GM18909 (cell line): ENCODE data around the gene KCNQ5.
A peak's percentile ranks its signal among the peaks of the same experiment; 100 is the strongest.

Experiments
- ATAC-seq: cut with Tn5 transposase; IDR thresholded peaks from one replicate; pipeline ENCODE4 v1.9.1; 2021; ENCODE audit warnings: mild to moderate bottlenecking; ENCODE audit not compliant: unreplicated experiment, poor library complexity

Gene KCNQ5

DNA sequence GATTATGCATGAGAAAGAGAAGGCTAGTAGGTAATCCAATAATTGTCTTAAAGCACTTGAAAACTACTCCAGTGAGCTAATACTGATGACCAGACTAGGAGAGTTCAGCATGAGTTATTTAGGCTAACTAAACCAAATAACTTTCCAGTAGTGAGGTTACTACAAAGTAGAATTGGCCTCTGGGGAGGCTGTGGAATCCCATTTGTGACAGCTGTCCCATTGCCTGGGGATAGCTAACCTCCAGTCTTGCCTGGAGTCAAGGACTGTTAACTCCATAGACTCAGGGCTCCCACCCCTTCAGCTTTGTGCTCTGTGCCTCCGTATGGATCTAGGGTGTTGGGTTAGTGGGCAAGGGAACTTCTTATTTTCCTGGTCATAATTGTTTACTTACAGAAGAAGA is 51.0 kb downstream of the KCNQ5 start:
- no peak for ATAC-seq

DNA sequence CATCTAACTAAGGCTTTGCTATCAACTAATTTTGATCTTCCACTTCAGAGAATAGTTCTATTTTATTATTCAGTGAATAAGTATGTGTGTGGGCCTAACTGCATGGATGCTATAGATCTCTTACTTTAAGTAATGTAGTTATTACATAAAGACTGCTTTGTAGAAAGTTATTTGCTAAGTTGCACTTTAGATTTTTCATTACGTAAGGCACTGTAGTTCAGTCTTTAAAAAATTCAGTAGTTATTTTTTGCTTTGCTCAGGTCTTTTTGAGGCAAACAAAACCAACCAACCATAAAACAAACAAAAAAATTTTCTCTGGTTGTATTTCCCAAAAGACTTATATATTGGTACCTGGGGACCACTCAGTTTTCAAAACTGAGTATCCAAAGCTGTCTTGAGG is 53.0 kb downstream of the KCNQ5 start:
- no peak for ATAC-seq

DNA sequence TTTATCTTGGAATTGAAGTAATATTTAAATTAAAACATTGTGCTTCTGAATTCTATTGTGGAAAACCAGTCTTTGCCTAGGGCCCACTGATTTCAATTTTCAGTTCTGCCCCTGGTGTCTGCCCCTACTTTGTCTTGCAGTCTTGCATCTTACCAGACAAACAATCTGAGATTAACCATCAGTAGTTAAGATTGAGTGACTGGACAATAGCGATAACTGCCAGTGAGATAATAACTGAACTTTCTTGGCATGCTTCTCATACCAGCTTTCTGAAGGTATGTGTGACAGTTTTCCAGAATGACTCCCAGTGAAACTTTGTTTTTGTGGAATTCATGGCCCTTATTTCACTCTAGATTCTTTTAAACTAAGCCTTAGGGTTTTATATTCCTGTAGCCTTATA is 53.5 kb downstream of the KCNQ5 start:
- ATAC-seq, result no peak

DNA sequence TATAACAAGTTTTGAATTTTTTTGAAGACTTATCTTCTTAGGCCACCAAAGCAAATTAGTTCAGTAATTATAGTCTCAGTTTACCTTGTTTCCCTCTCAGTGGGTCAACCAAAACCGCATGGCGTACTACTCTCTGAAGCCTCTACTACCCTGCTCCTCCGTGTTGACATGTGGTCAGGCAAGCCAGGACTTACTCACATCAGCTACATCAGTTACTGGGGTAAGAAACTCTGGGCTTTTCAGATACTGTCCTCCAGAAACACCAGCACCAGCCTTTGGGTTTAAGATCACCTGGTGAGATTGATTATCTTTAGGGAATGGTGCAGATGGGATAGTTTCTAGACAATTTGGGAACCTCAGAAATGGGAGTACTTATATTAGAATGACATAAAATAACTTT is 55.1 kb downstream of the KCNQ5 start:
- no peak for ATAC-seq

DNA sequence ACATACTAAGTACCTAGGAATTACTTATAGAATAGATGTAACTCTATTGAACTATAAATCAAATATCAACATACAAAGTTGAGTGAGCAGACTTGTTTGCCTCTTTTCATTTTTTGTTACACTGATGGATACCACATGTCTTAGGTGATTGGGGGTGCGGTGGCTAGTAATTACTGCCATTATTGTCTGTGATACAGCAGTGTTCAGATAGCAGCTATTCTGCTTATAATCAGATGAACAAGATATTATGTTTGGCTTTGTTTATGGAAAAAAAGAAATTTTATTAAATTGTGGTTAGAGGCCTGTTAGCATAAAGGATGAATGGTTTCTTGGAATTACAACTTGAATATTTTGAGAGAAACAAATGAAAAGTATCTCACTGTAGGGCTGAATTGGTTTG is 55.9 kb downstream of the KCNQ5 start:
- no peak for ATAC-seq

DNA sequence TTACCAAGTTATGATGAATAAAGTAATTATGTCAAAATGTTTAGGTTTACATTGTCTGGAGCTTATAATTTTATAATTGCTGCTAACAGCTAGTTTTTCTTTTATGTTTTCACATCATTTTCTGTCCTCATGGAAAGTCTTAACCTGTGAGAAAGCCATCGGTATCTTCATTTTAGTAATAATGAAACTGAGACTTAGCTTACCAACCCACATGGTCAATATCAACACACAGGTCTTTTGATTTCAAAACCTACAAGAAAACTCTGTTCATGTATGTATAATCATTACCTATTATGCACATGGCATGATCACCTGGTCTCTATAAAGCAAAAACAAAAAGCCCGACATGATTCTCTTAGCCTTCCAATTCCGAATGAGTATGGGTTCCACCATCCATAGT is 61.9 kb downstream of the KCNQ5 start:
- ATAC-seq, result peak; percentile 91

DNA sequence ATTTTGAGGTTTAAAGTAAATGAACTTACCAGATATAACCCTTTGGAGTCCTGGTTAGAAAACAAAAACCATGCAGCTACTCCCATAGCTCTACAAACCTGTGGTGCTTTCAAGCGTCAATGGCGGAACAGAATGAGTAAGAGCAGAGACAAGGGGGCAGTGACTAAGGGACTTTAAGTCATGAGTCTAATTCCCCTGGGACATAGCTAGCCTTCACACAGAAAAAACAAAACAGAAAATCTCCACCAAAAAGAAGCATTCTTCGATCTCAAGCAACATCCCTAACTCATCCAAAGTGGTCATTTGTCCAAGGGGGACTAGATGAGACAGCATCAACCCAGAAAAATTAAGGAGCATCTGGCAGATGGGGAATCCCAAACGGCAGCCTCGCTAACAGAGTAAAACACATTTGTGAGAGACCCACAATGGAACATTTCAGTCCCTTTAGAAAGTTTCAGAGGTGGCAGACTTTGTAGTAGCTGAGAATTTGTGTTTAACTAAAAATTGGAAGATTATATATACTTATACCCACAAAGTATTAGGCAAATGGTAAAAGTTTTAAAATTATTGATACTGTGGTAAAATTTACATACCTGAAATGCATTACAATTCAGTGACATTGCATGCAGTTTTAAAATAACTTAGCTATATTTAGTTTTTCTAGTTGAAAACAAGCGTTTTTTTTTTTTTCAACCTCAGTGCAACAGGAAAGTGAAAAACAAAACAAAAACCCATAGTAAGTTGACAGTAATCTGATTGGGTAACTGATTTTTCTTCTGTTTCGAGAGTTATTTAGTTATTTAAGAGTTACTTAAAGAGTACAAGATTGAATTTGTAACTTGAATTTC is 67.5 kb downstream of the KCNQ5 start:
- peak; percentile 93 for ATAC-seq

DNA sequence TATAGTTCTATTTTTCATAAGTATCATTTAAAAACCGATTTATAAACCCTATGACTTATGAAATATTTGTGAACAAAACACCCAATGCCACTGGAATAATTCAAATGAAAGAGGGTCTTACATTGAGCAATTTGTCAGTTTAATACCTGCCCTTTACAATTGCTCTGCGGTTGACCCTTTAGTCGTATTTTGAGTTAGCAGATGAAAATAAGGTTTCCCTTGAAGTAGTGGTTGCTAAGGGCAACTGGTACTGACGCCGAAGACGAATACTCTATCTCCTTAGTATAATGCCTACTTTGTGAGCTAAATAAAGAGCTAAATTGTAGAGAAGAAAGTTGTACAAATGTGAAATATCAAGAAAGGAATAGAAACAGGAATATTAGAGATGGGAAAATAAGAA is 69.4 kb downstream of the KCNQ5 start:
- no peak for ATAC-seq

DNA sequence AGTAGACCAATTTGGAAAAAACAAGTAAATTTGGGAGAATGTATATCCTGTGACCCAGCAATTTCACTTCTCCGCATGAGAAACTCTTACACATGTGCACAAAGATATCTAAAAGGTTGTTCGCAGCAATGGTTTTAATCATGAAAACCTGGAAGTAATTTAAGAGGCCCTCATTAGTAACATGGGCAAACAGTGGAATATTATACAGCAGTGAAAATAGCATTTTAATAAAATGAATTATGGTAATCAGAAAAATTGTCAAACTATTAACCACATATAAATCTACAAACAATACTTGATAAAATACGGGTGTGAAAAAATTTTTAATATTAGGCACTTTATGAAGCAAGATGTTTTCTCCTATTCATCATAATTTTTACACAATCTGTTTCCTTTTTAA is 74.2 kb downstream of the KCNQ5 start:
- ATAC-seq, result no peak

DNA sequence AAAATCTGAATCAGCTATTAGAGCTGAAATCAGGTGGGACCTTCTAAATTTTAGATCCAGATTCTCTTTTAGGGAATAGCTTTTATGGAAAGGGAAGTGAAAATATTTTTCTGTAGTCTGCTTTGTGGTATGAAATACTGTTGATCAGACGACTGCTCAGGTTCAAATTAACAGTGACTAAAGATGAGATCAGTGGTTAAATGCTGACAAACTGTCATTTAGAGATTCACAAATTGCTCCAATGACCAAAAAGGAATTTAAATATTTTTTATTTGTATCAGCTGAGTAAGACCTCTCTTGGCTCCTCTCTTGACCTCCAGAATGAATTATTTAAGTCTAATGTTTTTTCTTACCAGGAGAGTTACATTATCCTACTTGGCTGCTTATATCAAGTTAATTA is 77.3 kb downstream of the KCNQ5 start:
- no peak for ATAC-seq

DNA sequence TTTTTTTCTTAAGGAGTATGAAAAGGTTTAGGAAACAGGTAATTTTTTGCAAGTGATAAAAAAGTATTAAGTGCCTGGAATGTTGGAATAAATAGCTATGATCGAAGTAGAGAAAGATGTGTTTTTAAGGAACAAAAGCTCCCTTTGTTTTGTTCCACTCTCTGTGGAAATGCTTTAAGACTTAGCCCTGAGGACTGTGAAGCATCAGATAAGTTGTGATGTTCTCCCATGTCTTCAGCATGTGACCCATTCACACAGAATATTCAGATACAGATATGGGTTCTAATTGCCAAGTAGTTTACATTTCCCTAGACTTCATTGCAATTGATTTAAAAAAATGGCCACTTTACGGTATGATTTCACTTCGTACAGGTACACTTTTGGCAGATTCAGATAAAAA is 80.6 kb downstream of the KCNQ5 start:
- ATAC-seq, result no peak

DNA sequence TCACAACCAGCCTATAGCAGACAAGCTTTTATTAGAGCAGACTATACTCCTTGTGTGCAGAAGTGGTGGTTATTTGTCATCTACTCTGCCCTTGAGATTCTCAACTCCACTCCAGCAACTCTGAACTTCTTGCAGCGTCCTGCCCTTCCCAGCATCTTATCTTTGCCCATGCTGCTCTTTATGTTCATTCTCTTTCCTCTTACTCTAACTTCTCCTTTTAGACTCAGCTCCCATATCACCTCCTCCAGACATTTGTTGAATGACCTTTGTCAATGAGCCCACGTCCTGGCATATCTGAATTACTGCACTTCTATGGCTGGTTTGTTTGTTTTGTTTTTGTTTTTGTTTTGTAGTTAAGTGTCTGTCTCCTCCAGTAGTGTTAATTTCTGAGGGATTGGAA is 81.2 kb downstream of the KCNQ5 start:
- no peak for ATAC-seq

DNA sequence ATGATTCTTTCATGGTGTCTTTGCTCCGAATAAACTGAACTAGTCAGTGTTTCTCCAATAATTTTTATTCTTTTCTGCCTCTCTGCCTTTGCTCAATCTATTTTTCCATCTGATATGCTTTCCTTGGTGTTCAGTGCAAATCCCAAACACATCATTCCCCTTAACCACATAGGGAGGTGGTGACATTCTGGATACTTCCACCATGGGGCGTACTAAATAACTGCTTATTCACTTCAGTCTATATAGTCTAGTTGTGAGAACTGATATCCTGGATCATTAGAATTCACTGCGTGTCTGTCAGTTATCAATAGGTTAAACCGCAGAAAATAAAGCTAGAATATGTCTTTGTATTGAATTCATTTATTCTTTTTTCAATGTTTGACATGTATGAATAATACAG is 83.1 kb downstream of the KCNQ5 start:
- ATAC-seq, result no peak

DNA sequence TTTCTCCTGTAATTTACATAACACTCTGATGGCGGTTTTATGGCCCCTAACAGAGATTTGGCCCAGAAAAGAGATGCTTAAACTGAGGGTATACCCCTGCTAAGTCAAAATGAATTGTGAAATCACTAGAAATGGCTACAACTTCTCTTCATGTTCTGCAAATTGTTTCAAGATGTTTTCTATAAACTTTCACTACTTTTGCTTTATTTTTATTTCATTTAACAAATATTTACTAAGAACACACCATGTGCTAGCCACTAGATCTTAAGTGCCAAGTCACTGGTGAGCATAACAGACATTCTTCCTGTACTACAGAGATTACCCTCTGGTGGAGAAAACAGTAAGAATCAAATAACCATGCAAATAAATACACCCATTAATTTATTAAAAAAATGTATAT is 87.6 kb downstream of the KCNQ5 start:
- ATAC-seq, result no peak

DNA sequence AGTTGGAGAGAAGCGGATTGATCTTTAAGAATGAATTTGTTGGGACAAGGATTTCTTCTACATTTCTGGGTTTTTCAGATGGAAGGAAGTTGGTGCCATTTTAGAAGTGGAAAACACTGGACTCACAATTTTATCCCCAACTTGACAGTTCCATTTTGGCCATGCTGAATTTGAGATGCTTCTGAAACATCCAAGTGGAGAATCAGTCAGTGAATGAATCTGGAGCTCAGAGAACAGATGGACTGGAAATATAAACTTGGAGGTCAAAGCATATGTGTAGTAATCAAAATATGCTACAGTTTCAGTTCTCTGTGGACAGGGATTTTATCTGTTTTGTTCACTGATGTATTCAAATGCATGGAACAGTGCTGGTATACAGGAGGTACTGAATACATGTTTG is 89.9 kb downstream of the KCNQ5 start:
- no peak for ATAC-seq

DNA sequence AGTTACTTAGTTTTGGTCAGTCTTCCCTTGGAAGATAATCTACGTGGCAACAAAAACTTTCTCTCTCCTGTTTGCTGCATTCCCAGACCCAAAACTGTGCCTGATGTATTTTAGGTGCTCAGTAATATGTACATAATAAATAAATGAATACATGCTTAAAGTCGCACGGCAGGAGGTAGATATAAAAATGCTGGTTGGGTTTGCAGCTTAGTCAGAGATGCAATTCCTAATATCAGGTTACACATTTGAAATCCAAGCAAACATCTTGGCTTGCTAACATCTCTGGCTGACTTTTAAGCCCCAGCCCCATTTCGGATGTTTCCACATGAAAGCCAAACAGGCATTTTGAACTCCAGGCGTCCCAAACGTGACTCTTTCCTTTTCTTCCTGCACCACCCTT is 91.0 kb downstream of the KCNQ5 start:
- ATAC-seq, result no peak

DNA sequence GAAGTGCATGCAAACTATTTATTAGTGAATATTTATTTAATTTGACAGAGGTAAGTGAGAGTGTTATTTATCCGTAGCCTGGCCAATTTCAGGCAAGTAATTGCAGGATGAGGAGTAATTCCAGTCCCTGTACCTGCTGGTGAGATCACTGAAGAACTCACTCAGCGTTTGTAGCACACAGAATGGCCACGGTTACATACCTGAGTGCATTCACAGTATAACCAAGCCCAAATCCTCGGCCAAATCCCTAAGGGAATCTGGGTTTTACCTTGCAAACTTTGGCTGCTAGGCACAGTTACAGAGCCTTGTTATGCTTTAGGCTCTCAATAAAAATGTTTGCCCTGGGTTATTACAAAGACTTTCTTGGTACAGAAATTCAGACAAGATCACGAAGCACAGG is 93.3 kb downstream of the KCNQ5 start:
- no peak for ATAC-seq

DNA sequence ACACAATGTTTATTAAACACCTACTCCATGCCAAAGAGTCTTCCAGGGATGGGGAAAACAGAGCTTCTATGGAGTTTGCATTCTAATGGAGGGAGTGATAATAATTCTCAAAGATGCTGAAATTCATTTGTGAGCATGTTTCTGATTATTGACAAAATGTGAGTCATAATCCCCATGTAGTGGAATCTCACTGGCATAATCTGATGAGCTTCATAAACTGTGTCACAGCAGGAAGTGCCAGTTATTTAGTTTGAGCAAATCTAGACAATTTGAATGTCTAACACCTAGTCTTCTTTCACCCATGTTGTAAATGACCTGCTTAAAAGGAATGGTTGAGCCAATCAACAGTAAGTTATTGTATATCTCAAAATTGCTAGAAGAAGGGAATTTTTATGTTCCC is 95.1 kb downstream of the KCNQ5 start:
- ATAC-seq, result no peak

DNA sequence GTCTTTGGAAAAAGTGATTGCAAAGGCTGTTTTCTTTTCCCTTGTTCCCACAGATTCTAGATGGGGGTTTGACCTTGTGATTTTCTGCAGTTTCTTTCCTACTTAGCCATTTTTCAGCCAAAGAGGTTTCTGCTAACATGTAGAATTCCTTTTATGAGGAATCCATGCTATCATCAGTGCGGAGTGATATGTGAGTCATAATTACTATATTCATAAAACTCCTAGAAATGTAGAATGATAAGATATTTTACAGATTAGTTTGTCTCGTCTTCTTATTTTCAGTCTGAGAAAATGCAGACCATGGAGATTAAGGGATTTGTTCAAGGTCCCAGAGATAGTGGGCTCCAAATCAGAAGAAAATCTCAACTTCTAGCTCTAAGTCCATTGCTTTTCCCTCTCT is 98.6 kb downstream of the KCNQ5 start:
- ATAC-seq, result no peak

DNA sequence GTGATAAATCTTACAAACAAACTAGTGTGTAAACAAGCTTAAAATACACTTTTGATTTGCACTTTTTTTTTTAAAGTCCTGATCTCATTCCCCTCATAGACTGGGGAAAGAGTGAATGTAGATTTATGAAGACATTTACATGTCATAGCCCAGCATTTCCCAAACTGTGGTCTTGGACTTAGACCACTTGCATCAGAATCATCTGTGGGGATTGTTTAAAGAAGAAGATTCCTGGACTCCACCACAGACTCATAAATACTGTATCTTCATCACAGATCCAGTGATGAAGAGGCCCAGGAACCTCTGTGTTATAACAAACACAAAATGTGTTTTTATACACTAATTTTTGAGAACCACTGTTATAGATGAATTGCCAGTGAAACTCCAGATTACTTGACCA is 99.5 kb downstream of the KCNQ5 start:
- no peak for ATAC-seq

DNA sequence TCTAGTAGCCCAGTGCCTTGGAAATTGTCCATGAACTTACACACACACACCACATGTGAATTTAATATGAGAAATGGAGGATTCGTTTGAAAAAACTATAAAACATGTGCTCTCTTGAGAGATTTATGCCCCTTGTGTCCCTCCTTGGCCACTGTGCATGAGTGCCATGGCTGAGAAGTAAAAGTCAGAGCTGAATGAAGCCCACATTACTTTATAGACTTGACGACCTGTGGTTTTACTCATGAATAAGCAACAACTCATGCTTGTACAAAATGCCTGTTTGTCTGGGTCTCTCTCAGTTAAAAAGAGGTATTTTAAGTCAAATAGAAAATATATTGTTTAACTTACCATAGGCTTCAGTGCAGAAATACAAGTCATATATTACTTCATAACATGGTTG is 102.7 kb downstream of the KCNQ5 start:
- peak; percentile 93 for ATAC-seq

DNA sequence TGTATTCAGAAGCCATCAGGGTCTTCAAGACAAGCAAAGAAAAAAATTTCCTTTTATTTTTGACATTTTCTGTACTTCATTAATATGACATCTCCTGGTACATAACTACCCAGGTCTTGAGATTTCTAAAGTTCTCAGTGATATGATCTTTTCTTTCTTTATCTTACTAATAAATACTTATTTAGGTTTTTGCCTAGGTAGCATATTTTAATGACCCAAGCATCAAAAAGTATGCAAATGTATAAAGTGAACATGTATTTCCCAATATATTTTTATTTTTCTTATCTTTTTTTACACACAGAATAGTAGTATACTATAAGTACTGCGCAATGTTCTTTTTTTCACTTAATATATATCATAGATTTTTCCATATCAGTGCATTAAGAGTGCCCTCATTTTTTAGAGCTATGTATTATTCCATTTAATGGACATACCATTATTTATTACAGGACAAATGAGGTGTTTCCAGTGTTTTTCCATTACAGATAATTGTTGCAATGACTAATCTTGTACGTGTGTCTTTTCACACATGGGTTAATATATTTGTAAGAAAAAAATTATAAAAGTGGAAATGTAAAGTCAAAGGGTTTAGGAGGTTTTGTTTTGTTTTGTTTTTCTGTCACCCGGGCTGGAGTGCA is 107.0 kb downstream of the KCNQ5 start:
- ATAC-seq, result no peak
